ENCODE data around the gene POLR2A. TPM values are rescaled to one million over a fixed set of nuclear protein-coding genes. Genes with fewer than 3 reads are reported as not detected.

POLR2A gene
- total and polyA plus RNA-seq, 2 of the 13 experiments (the other 11 are each of a cell fraction or from before 2014, with no cell fraction given): 17.8 to 18.3 TPM

- TF ChIP-seq ZNF768 (CRISPR knock-in tag; IDR thresholded peaks at IDR 0.05) (0 out of 2 replicates have a peak, but pooled peaks have one; percentile 51), YEATS4 (CRISPR knock-in tag; IDR thresholded peaks at IDR 0.05; ENCODE audit: borderline replicate concordance) (no peak), ESRRA (CRISPR knock-in tag; IDR thresholded peaks at IDR 0.05; ENCODE audit: low read depth) (peak; percentile 75), RARA (CRISPR knock-in tag; IDR thresholded peaks at IDR 0.05) (peak; percentile 51), HOXA7 (CRISPR knock-in tag; IDR thresholded peaks at IDR 0.05) (no peak), ZBTB44 (CRISPR knock-in tag; IDR thresholded peaks at IDR 0.05) (no peak), MXD3 (CRISPR knock-in tag; IDR thresholded peaks at IDR 0.05) (no peak; the same call in 1 of the 2 replicates), ZEB1 (IDR thresholded peaks at IDR 0.05; ENCODE audit: insufficient replicate concordance, low read depth) (peak; percentile 83), SOX6 (IDR thresholded peaks at IDR 0.05) (no peak), SOX6 (CRISPR knock-in tag; IDR thresholded peaks at IDR 0.05) (peak; percentile 39; the same call in 1 of the 2 replicates), ZNF749 (CRISPR knock-in tag; IDR thresholded peaks at IDR 0.05; ENCODE audit: borderline replicate concordance) (0 out of 2 replicates have a peak, but pooled peaks have one; percentile 49), SIX1 (CRISPR knock-in tag; IDR thresholded peaks at IDR 0.05; ENCODE audit: borderline replicate concordance) (no peak), FIP1L1 (IDR thresholded peaks at IDR 0.05; ENCODE audit: borderline replicate concordance, insufficient read depth, low read depth, low read length) (peak; percentile 75; the same call in 1 of the 2 replicates), CHD2 (IDR thresholded peaks at IDR 0.05; ENCODE audit: low read depth, low read length) (no peak), NFE2L2 (IDR thresholded peaks at IDR 0.05; ENCODE audit: low read length) (no peak), ZNF792 (CRISPR knock-in tag; IDR thresholded peaks at IDR 0.05) (peak; percentile 75), RERE (CRISPR knock-in tag; IDR thresholded peaks at IDR 0.05; ENCODE audit: low read depth) (no peak), FOXA1 (IDR thresholded peaks at IDR 0.05) (no peak), FOXA1 (CRISPR knock-in tag; IDR thresholded peaks at IDR 0.05) (0 out of 2 replicates have a peak, but pooled peaks have one; percentile 6), ZNF597 (CRISPR knock-in tag; IDR thresholded peaks at IDR 0.05) (no peak), SMARCC2 (IDR thresholded peaks at IDR 0.05) (no peak), ZBTB21 (CRISPR knock-in tag; IDR thresholded peaks at IDR 0.05) (no peak)
Observed at GRCh38 chr17:7444682-7445618, 39.2 kb upstream of the POLR2A start, which contains the start of gene CHRNB1 (continued).

All from HepG2 (cell line).